K562 (cell line): Measurements from ENCODE around the gene ZNF618. TPM values are rescaled to one million over a fixed set of nuclear protein-coding genes. Genes with fewer than 3 reads are reported as not detected.

ENCODE experiments used
- ATAC-seq: fragments of 200-7000 bp; cut with Tn5 transposase; 3 replicates; pipeline ENCODE4 v1.9.1; 2020; ENCODE audit warnings: moderate library complexity
- BruUV-seq: library from RNA; stranded (reverse); fragments of 400-500 nt; replicated peaks from 2 replicates; lab custom pipeline; 2021; lab: Mats Ljungman, UMichigan
- CTCF ChIA-PET: fragments of 300-600 bp; formaldehyde crosslinking; extraction: SDS; loops from one replicate; lab custom pipeline; 2021; ENCODE audit warnings: low intra/inter-chr PET ratio; lab: Yijun Ruan, JAX
- POLR2A ChIA-PET: fragments of 300-600, 350-650 bp; sonication (Branson Sonifier 250); formaldehyde crosslinking; extraction: SDS; loops from one replicate; lab custom pipeline; 2021; ENCODE audit warnings: antibody characterized with exemption, inconsistent platforms; lab: Yijun Ruan, JAX
- DNase-seq, 4 experiments: peaks; one replicate each; pipeline versions ENCODE4 v3.0.0 to v3.0.0-alpha.2; 2011 to 2018; ENCODE audit warnings: low spot score in 3 of 4, mixed read lengths in 3 of 4; ENCODE audit errors: extremely low read depth in 1 of 4
- FAIRE-seq: peaks from 2 replicates; lab custom pipeline; 2011; peaks lifted over from hg19 to GRCh38; lab: Jason Lieb, UNC
- H2AFZ ChIP-seq: 2 replicates; pipeline ENCODE4 v1.6.0; 2011; ENCODE audit warnings: low read depth, low read length, control low read depth, inconsistent platforms
- H3K27ac ChIP-seq: fragments of 200-600 bp; 3 replicates; pipeline ENCODE4 v1.8.0; 2011; ENCODE audit warnings: low read depth, mild to moderate bottlenecking, control low read depth, inconsistent platforms, low read length, moderate library complexity, mixed read lengths; ENCODE audit errors: extremely low read depth
- H3K27me3 ChIP-seq, 2 experiments: fragments of 300-600 bp in 1 of 2; 2 replicates in 1 of 2; 3 replicates in 1 of 2; pipeline versions ENCODE4 v1.6.0 to v1.8.0; 2011; ENCODE audit warnings: inconsistent platforms in 2 of 2, low read length in 2 of 2, mild to moderate bottlenecking in 1 of 2, mixed read lengths in 1 of 2, moderate library complexity in 1 of 2; ENCODE audit not compliant: control insufficient read depth in 2 of 2, insufficient read depth in 2 of 2
- H3K36me3 ChIP-seq: fragments of 300-600 bp; 3 replicates; pipeline ENCODE4 v1.8.0; 2011; ENCODE audit warnings: mild to moderate bottlenecking, low read length, inconsistent platforms; ENCODE audit not compliant: control insufficient read depth, insufficient read depth
- H3K4me1 ChIP-seq, 2 experiments: fragments of 200-600 bp in 1 of 2; replicated peaks in 1 of 2; 2 replicates in 1 of 2; 3 replicates in 1 of 2; pipeline versions ENCODE4 v1.5.1 to v1.8.0; 2011; ENCODE audit warnings: inconsistent platforms in 2 of 2, low read length in 2 of 2, mild to moderate bottlenecking in 1 of 2, mixed read lengths in 1 of 2, moderate library complexity in 1 of 2; ENCODE audit not compliant: control insufficient read depth in 2 of 2, insufficient read depth in 2 of 2
- H3K4me2 ChIP-seq: 2 replicates; pipeline ENCODE4 v1.6.1; 2011; ENCODE audit warnings: low read length, control low read depth, inconsistent platforms, mixed read lengths; ENCODE audit not compliant: insufficient read depth
- H3K4me3 ChIP-seq: fragments of 200-600 bp; sonication (generic), shearing (Covaris generic); 2 replicates; pipeline ENCODE4 v1.5.1; 2016; ENCODE audit warnings: control low read depth, inconsistent platforms
- H3K79me2 ChIP-seq: fragments of 200-600 bp; 3 replicates; pipeline ENCODE4 v1.8.0; 2011; ENCODE audit warnings: low read length, inconsistent platforms; ENCODE audit not compliant: control insufficient read depth, insufficient read depth
- H3K9ac ChIP-seq, 2 experiments: 2 replicates each; pipeline versions ENCODE4 v1.6.0 to v1.6.1; 2011; ENCODE audit warnings: low read depth in 2 of 2, low read length in 2 of 2, control low read depth in 1 of 2, inconsistent platforms in 1 of 2, mild to moderate bottlenecking in 1 of 2, mixed read lengths in 1 of 2; ENCODE audit not compliant: insufficient read depth in 1 of 2
- H3K9me1 ChIP-seq: one replicate; pipeline ENCODE4 v1.6.0; 2011; ENCODE audit warnings: inconsistent platforms, mild to moderate bottlenecking, low read length, moderate library complexity; ENCODE audit not compliant: control insufficient read depth, insufficient read depth
- H3K9me3 ChIP-seq: replicated peaks from 2 replicates; pipeline ENCODE4 v1.5.1; 2011; ENCODE audit warnings: low read depth, low read length, inconsistent platforms; ENCODE audit not compliant: control insufficient read depth, insufficient read depth
- H4K20me1 ChIP-seq: replicated peaks from 2 replicates; pipeline ENCODE4 v1.6.1; 2011; ENCODE audit warnings: low read length, inconsistent platforms, mixed read lengths; ENCODE audit not compliant: control insufficient read depth, insufficient read depth
- CBX8 ChIP-seq: fragments of 200-600 bp; sonication (generic); IDR thresholded peaks from 2 replicates; pipeline ENCODE4 v1.6.1; 2012; ENCODE audit warnings: borderline replicate concordance, mixed run types, low read depth, mild to moderate bottlenecking, moderate library complexity, mixed read lengths, low read length, control low read depth, inconsistent platforms; ENCODE audit not compliant: poor library complexity, severe bottlenecking; ENCODE audit errors: extremely low read depth
- DACH1 ChIP-seq: fragments of 450-650 bp; IDR thresholded peaks from 2 replicates; pipeline ENCODE4 v1.6.1; 2018; ENCODE audit not compliant: partially characterized antibody
- EHMT2 ChIP-seq: fragments of 450-650 bp; IDR thresholded peaks from 2 replicates; pipeline ENCODE4 v1.6.1; 2018; ENCODE audit warnings: antibody characterized with exemption
- ETS2 ChIP-seq: IDR thresholded peaks from 2 replicates; pipeline ENCODE4 v1.6.1; 2016; ENCODE audit warnings: borderline replicate concordance, missing genetic modification characterization, mild to moderate bottlenecking, moderate library complexity, missing compliant biosample characterization; ENCODE audit not compliant: poor library complexity, severe bottlenecking
- MAZ ChIP-seq, 2 experiments: fragments of 450-650 bp in 1 of 2; sonication (generic) in 1 of 2; formaldehyde crosslinking; IDR thresholded peaks in 1 of 2; conservative IDR thresholded peaks in 1 of 2; 2 replicates each; pipeline versions ENCODE4 v1.4.0 to v1.5.0; 2020; ENCODE audit warnings: mild to moderate bottlenecking in 1 of 2, missing genetic modification reagents in 1 of 2
- NFIC ChIP-seq: fragments of 450-650 bp; IDR thresholded peaks from 2 replicates; pipeline ENCODE4 v1.6.1; 2017; ENCODE audit warnings: mild to moderate bottlenecking, inconsistent platforms
- TCF7L2 ChIP-seq: fragments of 150-350 bp; IDR thresholded peaks from 2 replicates; pipeline ENCODE4 v1.6.1; 2016; ENCODE audit warnings: low read depth, mild to moderate bottlenecking, low read length, moderate library complexity
- ZBED1 ChIP-seq: IDR thresholded peaks from 2 replicates; pipeline ENCODE4 v1.6.1; 2014
- ZNF175 ChIP-seq: fragments of 200-800 bp; sonication (Bioruptor generic); IDR thresholded peaks from 2 replicates; pipeline ENCODE4 v1.6.1; 2016; ENCODE audit warnings: low read depth, mild to moderate bottlenecking, missing genetic modification characterization, missing compliant biosample characterization
- ZNF780A ChIP-seq: fragments of 250-450 bp; sonication (Bioruptor Pico); IDR thresholded peaks from 2 replicates; pipeline ENCODE4 v1.5.0; 2021; ENCODE audit warnings: mild to moderate bottlenecking
- WGBS: fragments of 100-300 bp; shearing (Covaris generic); methylation state at CpG from one replicate; pipeline ENCODE4 v1.1.6; 2016; ENCODE audit warnings: low coverage, mixed read lengths; ENCODE audit not compliant: insufficient coverage; ENCODE audit errors: missing lambda C conversion rate; 5-methylcytosine and 5-hydroxymethylcytosine counted together
- in situ Hi-C: fragments of 300-500 bp; cut with MboI; formaldehyde crosslinking; loops from 4 replicates; pipeline ENCODE4 v1.15.0; 2018; ENCODE audit warnings: inconsistent platforms, mixed read lengths
- intact Hi-C: fragments of 100-400 bp; cut with micrococcal nuclease; formaldehyde crosslinking; loops from 2 replicates; pipeline ENCODE4 v1.14.2; 2022
- polyA plus RNA-seq, 8 experiments: library from polyadenylated mRNA; depleted of rRNA in 4 of 8; stranded (reverse) in 5 of 8; unstranded in 3 of 8; fragments of >200 nt; fragmentation: Nextera tagmentation in 2 of 8; fragmentation: Illumina TruSeq in 1 of 8; extraction: Ambion mirVana in 2 of 8; extraction: Trizol in 1 of 8; gene quantifications; 2 replicates each; pipeline versions ENCODE4 v1.2.1 to v1.2.3, GENCODE V29; 2011 to 2014; ENCODE audit warnings: inconsistent platforms in 1 of 8, missing spikeins in 1 of 8
- total RNA-seq, 7 experiments: library from RNA; depleted of rRNA in 6 of 7; stranded (reverse); fragments of >200 nt in 6 of 7; fragmentation: Illumina TruSeq in 2 of 7; extraction: Trizol in 2 of 7; gene quantifications; 2 replicates each; pipeline versions ENCODE4 v1.2.1 to v1.2.3, GENCODE V29; 2011 to 2021; ENCODE audit warnings: low replicate concordance in 1 of 7
- TF ChIP-seq, protein P1 (sequence below), 2 experiments: fragments of 450-650 bp in 1 of 2; IDR thresholded peaks; 2 replicates each; pipeline ENCODE4 v1.6.1; 2011 to 2017; ENCODE audit warnings: low read depth in 2 of 2, antibody characterized with exemption in 1 of 2, borderline replicate concordance in 1 of 2, low read length in 1 of 2, mild to moderate bottlenecking in 1 of 2, mixed read lengths in 1 of 2; ENCODE audit not compliant: control insufficient read depth in 1 of 2
- TF ChIP-seq, protein P2 (sequence below), 2 experiments: fragments of 450-650 bp; conservative IDR thresholded peaks; 2 replicates each; pipeline ENCODE4 v1.6.1; 2017; ENCODE audit warnings: mild to moderate bottlenecking in 2 of 2, moderate library complexity in 2 of 2
- TF ChIP-seq, protein P3 (sequence below), 2 experiments: fragments of 450-650 bp in 1 of 2; sonication (generic) in 1 of 2; formaldehyde crosslinking in 1 of 2; IDR thresholded peaks in 1 of 2; conservative IDR thresholded peaks in 1 of 2; 2 replicates each; pipeline versions ENCODE4 v1.6.1 to v1.8.1; 2016 to 2023; ENCODE audit warnings: mild to moderate bottlenecking in 2 of 2, moderate library complexity in 2 of 2, inconsistent platforms in 1 of 2, missing genetic modification reagents in 1 of 2

ZNF618 gene
- total and polyA plus RNA-seq, 9 of the 15 experiments (the other 6 are each of a cell fraction or from before 2014, with no cell fraction given) = 0.08 to 13.7 (median 3.4) TPM

DNA sequence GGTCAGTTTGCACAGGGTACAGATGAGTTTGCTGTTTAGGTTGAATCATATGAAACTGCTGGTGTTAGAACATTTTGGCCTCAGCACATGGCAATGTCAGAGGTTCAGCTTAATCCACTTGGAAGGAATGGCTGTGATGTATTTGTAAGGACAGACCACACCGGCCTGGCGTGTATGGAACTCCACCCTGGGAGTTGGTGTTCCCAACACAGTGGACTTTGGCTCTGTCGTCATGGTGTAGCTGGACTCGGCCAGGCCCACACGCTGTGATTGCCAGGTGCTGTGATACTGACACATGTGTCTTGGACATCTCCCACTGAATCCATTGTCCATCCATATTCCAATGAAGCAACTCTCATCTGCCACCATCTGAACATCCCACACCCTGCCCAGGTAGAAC, 90.3 kb downstream of the ZNF618 start:
- FAIRE-seq = no peak
- Histone ChIP-seq H3K9ac (no peak overlapping the region), H3K9me3 (no peaks in the 10 kb centered on the region), H3K4me1 (no peaks in the 10 kb centered on the region), H4K20me1 (no peaks in the 10 kb centered on the region), H3K36me3 (no peaks in the 10 kb centered on the region), H3K4me2 (no peak overlapping the region), H3K27ac (no peak overlapping the region), H3K9me1 (no peaks in the 10 kb centered on the region), H3K27me3 (no peaks in the 10 kb centered on the region), H3K4me3 (no peak overlapping the region), H2AFZ (no peak overlapping the region), H3K79me2 (no peaks in the 10 kb centered on the region)
- CTCF ChIA-PET = no interaction called here
- intact Hi-C loops = loop anchor here (10.0 kb wide), 1 partner anchor 282 kb away; no protein-coding TSS in a partner anchor
- in situ Hi-C loops = no loop called here
- no peak for DNase-seq
- no TSS peak for BruUV-seq
- 55% methylated on average over 5 of the region's 5 CpGs for WGBS
- no peak for ATAC-seq
- POLR2A ChIA-PET = interaction anchor here (1.0 kb wide), 1 partner anchor 16 kb away, joined by 3 read pairs; no protein-coding TSS in a partner anchor
- TF ChIP-seq, protein P1, sequence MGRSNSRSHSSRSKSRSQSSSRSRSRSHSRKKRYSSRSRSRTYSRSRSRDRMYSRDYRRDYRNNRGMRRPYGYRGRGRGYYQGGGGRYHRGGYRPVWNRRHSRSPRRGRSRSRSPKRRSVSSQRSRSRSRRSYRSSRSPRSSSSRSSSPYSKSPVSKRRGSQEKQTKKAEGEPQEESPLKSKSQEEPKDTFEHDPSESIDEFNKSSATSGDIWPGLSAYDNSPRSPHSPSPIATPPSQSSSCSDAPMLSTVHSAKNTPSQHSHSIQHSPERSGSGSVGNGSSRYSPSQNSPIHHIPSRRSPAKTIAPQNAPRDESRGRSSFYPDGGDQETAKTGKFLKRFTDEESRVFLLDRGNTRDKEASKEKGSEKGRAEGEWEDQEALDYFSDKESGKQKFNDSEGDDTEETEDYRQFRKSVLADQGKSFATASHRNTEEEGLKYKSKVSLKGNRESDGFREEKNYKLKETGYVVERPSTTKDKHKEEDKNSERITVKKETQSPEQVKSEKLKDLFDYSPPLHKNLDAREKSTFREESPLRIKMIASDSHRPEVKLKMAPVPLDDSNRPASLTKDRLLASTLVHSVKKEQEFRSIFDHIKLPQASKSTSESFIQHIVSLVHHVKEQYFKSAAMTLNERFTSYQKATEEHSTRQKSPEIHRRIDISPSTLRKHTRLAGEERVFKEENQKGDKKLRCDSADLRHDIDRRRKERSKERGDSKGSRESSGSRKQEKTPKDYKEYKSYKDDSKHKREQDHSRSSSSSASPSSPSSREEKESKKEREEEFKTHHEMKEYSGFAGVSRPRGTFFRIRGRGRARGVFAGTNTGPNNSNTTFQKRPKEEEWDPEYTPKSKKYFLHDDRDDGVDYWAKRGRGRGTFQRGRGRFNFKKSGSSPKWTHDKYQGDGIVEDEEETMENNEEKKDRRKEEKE (IDR thresholded peaks at IDR 0.05; ENCODE audit: borderline replicate concordance in 1 of 2, control insufficient read depth in 1 of 2, low read depth in 2 of 2, low read length in 1 of 2) = no peak
- TF ChIP-seq, protein P2, sequence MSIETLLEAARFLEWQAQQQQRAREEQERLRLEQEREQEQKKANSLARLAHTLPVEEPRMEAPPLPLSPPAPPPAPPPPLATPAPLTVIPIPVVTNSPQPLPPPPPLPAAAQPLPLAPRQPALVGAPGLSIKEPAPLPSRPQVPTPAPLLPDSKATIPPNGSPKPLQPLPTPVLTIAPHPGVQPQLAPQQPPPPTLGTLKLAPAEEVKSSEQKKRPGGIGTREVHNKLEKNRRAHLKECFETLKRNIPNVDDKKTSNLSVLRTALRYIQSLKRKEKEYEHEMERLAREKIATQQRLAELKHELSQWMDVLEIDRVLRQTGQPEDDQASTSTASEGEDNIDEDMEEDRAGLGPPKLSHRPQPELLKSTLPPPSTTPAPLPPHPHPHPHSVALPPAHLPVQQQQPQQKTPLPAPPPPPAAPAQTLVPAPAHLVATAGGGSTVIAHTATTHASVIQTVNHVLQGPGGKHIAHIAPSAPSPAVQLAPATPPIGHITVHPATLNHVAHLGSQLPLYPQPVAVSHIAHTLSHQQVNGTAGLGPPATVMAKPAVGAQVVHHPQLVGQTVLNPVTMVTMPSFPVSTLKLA (conservative IDR thresholded peaks at IDR 0.05) = no peak
- TF ChIP-seq EHMT2 (no peak), NFIC (no peak), TCF7L2 (no peak), ZBED1 (no peak), MAZ (CRISPR knock-in tag; conservative IDR thresholded peaks at IDR 0.05 in 1 of 2, IDR thresholded peaks at IDR 0.05 in 1 of 2) (no peak), ZNF175 (CRISPR knock-in tag) (no peak), ETS2 (tag) (no peak), DACH1 (no peak), ZNF780A (CRISPR knock-in tag) (no peak), CBX8 (no peak)
- TF ChIP-seq, protein P3, sequence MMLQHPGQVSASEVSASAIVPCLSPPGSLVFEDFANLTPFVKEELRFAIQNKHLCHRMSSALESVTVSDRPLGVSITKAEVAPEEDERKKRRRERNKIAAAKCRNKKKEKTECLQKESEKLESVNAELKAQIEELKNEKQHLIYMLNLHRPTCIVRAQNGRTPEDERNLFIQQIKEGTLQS (IDR thresholded peaks at IDR 0.05) = no peak
- TF ChIP-seq, protein P3 (CRISPR knock-in tag; conservative IDR thresholded peaks at IDR 0.05) = no peak
